ENCODE measurements around the gene RAMAC. TPM values are rescaled to one million over a fixed set of nuclear protein-coding genes. Genes with fewer than 3 reads are reported as not detected.
"Not testable (repeated sequence)": the region's sequence is repeated elsewhere in the genome, so short reads cannot be mapped to it uniquely, and the experiment has no call there.

The RAMAC gene
- total RNA-seq, 2 donors from 2014 or later: 17.5 to 30.6 TPM

DNA sequence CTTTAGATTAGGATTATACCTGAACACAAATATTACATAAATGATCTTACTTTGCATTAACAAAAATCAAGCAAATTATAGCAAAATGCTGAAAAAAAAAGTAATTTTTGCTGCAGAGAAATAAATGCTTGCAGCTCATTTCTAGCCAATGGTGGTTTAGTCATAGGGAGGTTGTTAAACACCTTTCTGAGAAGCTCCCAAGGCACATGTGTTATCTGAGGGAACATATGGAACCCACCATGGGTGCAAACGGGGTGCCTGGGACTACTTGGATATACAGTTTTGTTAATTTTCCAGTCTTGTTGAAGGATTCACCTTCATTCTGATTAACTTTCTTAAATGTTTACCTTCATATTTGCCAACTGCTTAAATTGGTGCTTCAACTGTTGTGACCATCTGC, 8.9 kb upstream of the RAMAC start:
- no peaks in the 10 kb centered on the region for H3K27me3 Mint-ChIP-seq
- H3K9me3 Mint-ChIP-seq: no peaks in the 10 kb centered on the region
- peaks cover 0 to 4% of the 10 kb centered on the region in 2 donors for H3K4me1 Mint-ChIP-seq (ENCODE audit: low read depth in 2 of 2)
- no peak overlapping the region for H3K4me3 Mint-ChIP-seq
- H3K36me3 Mint-ChIP-seq: no peaks in the 10 kb centered on the region
- H3K27ac Mint-ChIP-seq: no peak overlapping the region
- ATAC-seq: no peak
- no peak for DNase-seq (ENCODE audit: low spot score)

DNA sequence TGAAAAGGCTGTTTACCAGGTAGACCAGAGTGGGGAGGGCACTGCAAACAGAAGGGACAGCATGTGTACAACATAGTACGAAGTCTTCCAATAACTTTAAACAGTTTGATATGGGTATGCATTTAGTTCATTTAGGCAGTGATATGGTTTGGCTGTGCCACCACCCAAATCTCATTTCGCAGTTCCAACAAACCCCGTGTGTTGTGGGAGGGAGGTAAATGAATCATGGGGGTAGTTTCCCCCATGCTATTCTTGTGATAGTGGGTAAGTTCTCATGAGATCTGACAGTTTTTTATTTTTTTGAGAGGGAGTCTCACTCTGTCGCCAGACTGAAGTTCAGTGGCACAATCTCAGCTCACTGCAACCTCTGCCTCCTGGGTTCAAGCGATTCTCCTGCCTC, 7.6 kb upstream of the RAMAC start:
- peaks cover 0 to 4% of the 10 kb centered on the region in 2 donors for H3K4me1 Mint-ChIP-seq (ENCODE audit: low read depth in 2 of 2)
- DNase-seq (ENCODE audit: low spot score): no peak

DNA sequence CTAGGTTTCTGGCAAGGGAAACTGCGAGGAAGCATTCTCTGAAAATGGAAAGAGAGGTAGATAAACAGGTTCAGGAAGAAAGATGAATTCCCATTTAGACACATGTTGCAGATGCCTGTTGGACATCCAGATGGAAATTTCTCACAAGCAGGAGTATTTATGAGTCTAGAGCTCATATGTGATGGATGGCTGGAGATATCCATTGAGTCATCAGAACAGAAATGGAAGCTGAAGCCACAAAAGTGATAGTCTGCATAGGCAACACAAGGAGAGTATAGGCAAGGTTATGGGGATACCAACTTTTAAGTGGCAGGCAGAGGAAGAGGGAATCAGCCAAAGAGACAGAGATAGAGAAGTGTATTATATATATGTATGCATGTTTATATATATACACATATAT, 6.3 kb upstream of the RAMAC start:
- DNase-seq (ENCODE audit: low spot score): no peak

More for the DNA sequence above, 7.6 kb upstream of the RAMAC start:
- Mint-ChIP-seq H3K4me3 (no peak overlapping the region), H3K27me3 (no peaks in the 10 kb centered on the region), H3K27ac (no peak overlapping the region), H3K9me3 (no peaks in the 10 kb centered on the region), H3K36me3 (no peaks in the 10 kb centered on the region)
- no peak for ATAC-seq

DNA sequence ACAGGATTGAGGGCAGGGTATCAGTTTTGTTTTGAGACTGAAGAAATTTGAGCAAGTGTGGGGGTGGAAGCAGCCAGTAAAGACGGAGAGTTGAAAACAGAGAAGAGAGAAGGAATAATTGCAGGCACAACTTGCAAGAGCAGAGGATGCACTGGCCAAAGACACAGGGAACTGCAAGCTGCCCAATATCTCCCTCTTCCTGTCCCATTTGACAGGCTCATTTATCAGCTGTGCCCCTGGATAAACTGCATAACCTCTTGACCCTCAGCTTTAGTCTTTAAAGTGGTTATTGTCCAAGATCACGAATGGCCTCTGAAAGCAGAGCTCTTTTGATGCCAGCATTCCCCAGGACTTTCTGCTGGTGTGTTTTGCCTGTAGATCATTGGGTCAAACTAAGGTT, 5.0 kb upstream of the RAMAC start:
- H3K27me3 Mint-ChIP-seq: no peaks in the 10 kb centered on the region

More for the DNA sequence above, 6.3 kb upstream of the RAMAC start:
- H3K27ac Mint-ChIP-seq: no peak overlapping the region
- no peaks in the 10 kb centered on the region for H3K36me3 Mint-ChIP-seq
- H3K4me3 Mint-ChIP-seq: no peak overlapping the region
- ATAC-seq: no peak
- H3K27me3 Mint-ChIP-seq: no peaks in the 10 kb centered on the region
- peaks cover 3 to 7% of the 10 kb centered on the region in 2 donors for H3K4me1 Mint-ChIP-seq (ENCODE audit: low read depth in 2 of 2)
- H3K9me3 Mint-ChIP-seq: no peaks in the 10 kb centered on the region

GRCh38 chr15:82986442-82986780, 401 bp downstream of the RAMAC start:
- H3K4me3 Mint-ChIP-seq: peak overlapping the region; percentile 94
- no peaks in the 10 kb centered on the region for H3K9me3 Mint-ChIP-seq
- peaks cover 20 to 22% of the 10 kb centered on the region in 2 donors for H3K4me1 Mint-ChIP-seq (ENCODE audit: low read depth in 2 of 2)
- no peaks in the 10 kb centered on the region for H3K27me3 Mint-ChIP-seq
- H3K27ac Mint-ChIP-seq: peak overlapping the region; percentile 91 to 97
- DNase-seq (ENCODE audit: low spot score) (no peak), ATAC-seq (peak; percentile 30 to 48)
- H3K36me3 Mint-ChIP-seq: peaks cover under 1% of the 10 kb centered on the region

More for the DNA sequence above, 5.0 kb upstream of the RAMAC start:
- peaks cover 16 to 17% of the 10 kb centered on the region in 2 donors for H3K4me1 Mint-ChIP-seq (ENCODE audit: low read depth in 2 of 2)
- DNase-seq (ENCODE audit: low spot score): no peak
- H3K27ac Mint-ChIP-seq: no peak overlapping the region
- ATAC-seq: no peak
- no peaks in the 10 kb centered on the region for H3K9me3 Mint-ChIP-seq
- H3K4me3 Mint-ChIP-seq: no peak overlapping the region
- no peaks in the 10 kb centered on the region for H3K36me3 Mint-ChIP-seq

DNA sequence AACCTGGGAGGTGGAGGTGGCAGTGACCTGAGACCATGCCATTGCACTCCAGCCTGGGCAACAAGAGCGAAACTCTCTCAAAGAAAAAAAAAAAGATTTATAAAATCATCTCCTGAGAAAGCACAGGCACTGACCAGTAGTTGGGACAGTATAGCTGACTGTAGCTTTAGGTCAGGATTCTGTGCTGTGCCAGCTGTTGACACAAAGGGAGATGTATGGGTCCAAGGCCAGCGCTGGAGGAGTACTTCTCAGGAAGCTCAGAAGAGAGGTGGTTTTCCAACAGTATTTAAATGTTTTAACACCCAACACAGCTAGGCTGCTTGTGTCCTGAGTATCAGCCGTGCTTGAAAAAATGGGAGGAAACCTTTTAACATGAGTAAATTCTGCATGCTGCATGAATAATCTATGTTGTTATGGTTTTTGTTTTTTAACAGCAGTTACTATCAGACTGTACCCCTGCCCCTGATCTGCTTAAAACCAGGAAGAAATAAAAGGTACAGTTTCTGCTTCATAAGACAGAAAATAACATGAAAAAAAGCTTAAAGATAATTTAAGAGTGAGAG, 6.5 kb downstream of the RAMAC start:
- peaks cover 5% of the 10 kb centered on the region for H3K36me3 Mint-ChIP-seq
- H3K27me3 Mint-ChIP-seq: no peaks in the 10 kb centered on the region
- no peak for DNase-seq (ENCODE audit: low spot score)
- no peak overlapping the region for H3K4me3 Mint-ChIP-seq
- no peak overlapping the region for H3K27ac Mint-ChIP-seq
- no peaks in the 10 kb centered on the region for H3K9me3 Mint-ChIP-seq
- peaks cover 1 to 3% of the 10 kb centered on the region in 2 donors for H3K4me1 Mint-ChIP-seq (ENCODE audit: low read depth in 2 of 2)
- ATAC-seq: no peak

DNA sequence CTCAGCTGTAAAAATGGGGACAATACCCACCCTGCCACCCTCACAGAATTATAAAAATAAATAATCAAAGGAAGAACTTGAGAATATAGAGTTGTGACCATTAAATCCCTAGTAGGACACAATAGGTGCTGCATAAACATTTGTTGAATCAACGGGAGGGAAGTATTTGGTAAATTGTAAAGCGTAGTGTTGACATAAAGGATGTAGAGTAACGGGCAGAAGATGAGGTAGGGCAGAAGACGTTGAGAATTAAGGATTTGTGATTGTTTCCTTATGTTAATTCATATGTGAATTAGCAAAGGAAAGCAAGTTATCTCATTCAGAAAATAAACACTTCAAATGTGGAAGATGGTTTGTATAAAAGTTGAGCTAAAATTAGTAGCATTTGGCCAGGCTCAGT, 7.1 kb downstream of the RAMAC start:
- DNase-seq (ENCODE audit: low spot score): no peak
- no peaks in the 10 kb centered on the region for H3K27me3 Mint-ChIP-seq
- no peak for ATAC-seq
- no peak overlapping the region for H3K4me3 Mint-ChIP-seq
- peaks cover 0 to 3% of the 10 kb centered on the region in 2 donors for H3K4me1 Mint-ChIP-seq (ENCODE audit: low read depth in 2 of 2)
- H3K36me3 Mint-ChIP-seq: peaks cover 5% of the 10 kb centered on the region
- H3K9me3 Mint-ChIP-seq: no peaks in the 10 kb centered on the region
- H3K27ac Mint-ChIP-seq: no peak overlapping the region

- Mint-ChIP-seq H3K9me3 (no peaks in the 10 kb centered on the region), H3K4me1 (ENCODE audit: low read depth in 2 of 2) (peaks cover 2 to 6% of the 10 kb centered on the region in 2 donors), H3K36me3 (peaks cover 5% of the 10 kb centered on the region), H3K4me3 (no peak overlapping the region), H3K27ac (no peak overlapping the region), H3K27me3 (no peaks in the 10 kb centered on the region)
- no peak for ATAC-seq
- no peak for DNase-seq (ENCODE audit: low spot score)
Measured at GRCh38 chr15:82995076-82995475, 9.1 kb downstream of the RAMAC start.

- Mint-ChIP-seq H3K36me3 (peaks cover 5% of the 10 kb centered on the region), H3K9me3 (no peaks in the 10 kb centered on the region), H3K4me1 (ENCODE audit: low read depth in 2 of 2) (peaks cover 6 to 9% of the 10 kb centered on the region in 2 donors), H3K4me3 (no peak overlapping the region), H3K27me3 (no peaks in the 10 kb centered on the region), H3K27ac (no peak overlapping the region)
- no peak for DNase-seq (ENCODE audit: low spot score)
- no peak for ATAC-seq
Measured at GRCh38 chr15:82995938-82996337, 9.9 kb downstream of the RAMAC start.

DNA sequence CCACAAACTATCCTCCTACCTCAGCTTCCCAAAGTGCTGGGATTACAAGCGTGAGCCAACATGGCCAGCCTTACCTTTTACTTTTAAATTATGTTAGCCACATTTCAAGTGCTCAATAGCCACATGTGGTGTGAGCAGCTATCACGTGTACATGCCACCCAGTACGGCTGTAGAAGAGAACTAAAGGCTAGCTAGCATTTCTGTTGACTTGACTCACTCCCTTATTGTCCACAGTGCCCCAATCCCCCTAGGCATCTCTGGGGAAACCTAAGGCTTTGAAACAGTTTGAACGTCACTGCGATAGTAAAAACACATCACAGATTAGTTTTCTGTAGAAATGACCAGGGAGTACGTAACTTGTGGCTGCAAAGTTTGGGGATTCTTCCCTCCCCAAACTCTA, 13.4 kb downstream of the RAMAC start:
- no peaks in the 10 kb centered on the region for H3K36me3 Mint-ChIP-seq
- DNase-seq (ENCODE audit: low spot score): no peak
- peaks cover 6% of the 10 kb centered on the region in 2 donors for H3K4me1 Mint-ChIP-seq (ENCODE audit: low read depth in 2 of 2)
- H3K4me3 Mint-ChIP-seq: no peak overlapping the region
- no peaks in the 10 kb centered on the region for H3K27me3 Mint-ChIP-seq
- H3K9me3 Mint-ChIP-seq: no peaks in the 10 kb centered on the region
- no peak overlapping the region for H3K27ac Mint-ChIP-seq
- no peak for ATAC-seq

DNA sequence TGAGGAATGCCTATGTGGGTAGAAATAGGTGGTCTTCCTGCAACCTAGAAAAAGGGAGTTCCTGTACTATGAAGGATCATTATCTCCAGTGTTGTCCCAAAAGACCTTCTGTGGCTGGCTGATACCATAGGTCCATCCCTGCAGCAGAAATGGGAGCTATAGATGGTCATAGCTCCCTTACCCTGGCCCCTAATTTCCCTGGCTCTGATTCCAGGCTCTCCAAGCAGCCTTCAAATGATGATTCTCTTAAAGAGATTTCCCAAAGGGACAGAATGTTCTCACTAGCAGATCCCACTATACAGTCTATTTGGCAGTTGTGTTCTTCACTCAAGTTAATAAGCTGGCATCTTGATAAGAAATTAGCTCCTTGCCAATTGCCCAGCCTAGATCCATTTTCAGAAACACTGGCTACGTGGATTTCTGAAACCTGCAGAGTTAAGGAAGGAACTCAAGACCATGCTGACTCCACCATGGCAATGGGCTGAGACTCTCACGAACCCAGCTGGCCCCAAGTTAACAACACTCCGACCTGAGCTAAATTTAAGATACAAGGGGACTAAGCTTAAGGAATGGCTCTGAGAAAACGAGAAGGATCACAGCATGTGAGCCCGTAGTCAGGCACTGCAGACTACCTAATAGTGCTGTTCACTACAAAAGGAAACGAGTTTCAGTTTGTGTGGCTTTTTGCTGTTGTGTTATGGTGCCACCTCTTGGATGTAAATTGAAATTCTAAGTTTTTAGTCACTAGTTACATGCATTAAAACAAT, 14.1 kb downstream of the RAMAC start:
- H3K27ac Mint-ChIP-seq: peak overlapping the region in 1 of 2 donors; percentile 50
- DNase-seq (ENCODE audit: low spot score) (no peak), ATAC-seq (peak; percentile 70 to 72)
- peak overlapping the region; percentile 35 for H3K4me3 Mint-ChIP-seq
- peaks cover 6% of the 10 kb centered on the region in 2 donors for H3K4me1 Mint-ChIP-seq (ENCODE audit: low read depth in 2 of 2)
- H3K9me3 Mint-ChIP-seq: no peaks in the 10 kb centered on the region
- no peaks in the 10 kb centered on the region for H3K36me3 Mint-ChIP-seq
- no peaks in the 10 kb centered on the region for H3K27me3 Mint-ChIP-seq

GRCh38 chr15:83000672-83001031, 14.6 kb downstream of the RAMAC start:
- H3K27ac Mint-ChIP-seq: peak overlapping the region in 1 of 2 donors; percentile 50
- ATAC-seq: not testable (repeated sequence)
- H3K4me3 Mint-ChIP-seq: peak overlapping the region; percentile 35

GRCh38 chr15:83010709-83011270, 24.8 kb downstream of the RAMAC start:
- Mint-ChIP-seq H3K4me1 (ENCODE audit: low read depth in 2 of 2) (peaks cover 40 to 49% of the 10 kb centered on the region in 2 donors), H3K36me3 (peaks cover 18% of the 10 kb centered on the region), H3K27ac (peak overlapping the region; percentile 87 to 98), H3K4me3 (peak overlapping the region; percentile 98), H3K27me3 (no peaks in the 10 kb centered on the region), H3K9me3 (peaks cover 5% of the 10 kb centered on the region)
- peak; percentile 76 to 79 for ATAC-seq
- peak; percentile 80 for DNase-seq (ENCODE audit: low spot score)

More at GRCh38 chr15:83000672-83001031, 14.6 kb downstream of the RAMAC start:
- not testable (repeated sequence) for H3K27me3 Mint-ChIP-seq; DNase-seq (ENCODE audit: low spot score); H3K9me3 Mint-ChIP-seq; H3K36me3 Mint-ChIP-seq; H3K4me1 Mint-ChIP-seq (ENCODE audit: low read depth in 2 of 2)
